ENCODE measurements around the gene LENG1. TPM values are rescaled to one million over a fixed set of nuclear protein-coding genes. Genes with fewer than 3 reads are reported as not detected.
"Not testable (repeated sequence)": the region's sequence is repeated elsewhere in the genome, so short reads cannot be mapped to it uniquely, and the experiment has no call there.

The LENG1 gene
- total RNA-seq, result 1 to 10 TPM; 3.9 to 5.3 TPM

GRCh38 chr19:54159352-54160181 is at the start of gene LENG1:
Gene LENG1, minus strand, starts transcription at chr19:54159721. Its CDS starts 26 bp downstream, at chr19:54159695.
- ChIA-PET CTCF (interaction anchor here (1.0 to 2.5 kb wide), 5 partner anchors 9 to 44 kb away, joined by 3 to 9 read pairs (median 5); partner anchors contain the start of genes CNOT3, MBOAT7, PRPF31 and TFPT), POLR2A (interaction anchor here (0.5 to 2.7 kb wide), 7 partner anchors 15 to 603 kb away, joined by 3 to 14 read pairs (median 4); partner anchors contain the start of genes CNOT3, MBOAT7 and RPS9)

- ChIA-PET CTCF (interaction anchor here (0.5 kb wide), 1 partner anchor 10 kb away, joined by 3 read pairs; no protein-coding TSS in a partner anchor), POLR2A (interaction anchor here (3.7 to 12.1 kb wide), 2 partner anchors 8 to 19 kb away, joined by 20 to 131 read pairs; partner anchors contain the start of genes MBOAT7, RPS9 and TSEN34)
Measured at GRCh38 chr19:54208784-54209057, 49.2 kb upstream of the LENG1 start.

- ChIA-PET CTCF (interaction anchor here (0.5 to 1.3 kb wide), 2 partner anchors 9 to 58 kb away, joined by 3 to 6 read pairs; no protein-coding TSS in a partner anchor), POLR2A (interaction anchor here (3.7 to 12.1 kb wide), 2 partner anchors 8 to 18 kb away, joined by 20 to 131 read pairs; partner anchors contain the start of genes MBOAT7, RPS9 and TSEN34)
Measured at GRCh38 chr19:54207983-54208783, 48.7 kb upstream of the LENG1 start.

- ChIA-PET POLR2A (interaction anchor here (12.1 kb wide), 1 partner anchor 17 kb away, joined by 131 read pairs; the partner anchor contains the start of genes MBOAT7 and TSEN34), CTCF (interaction anchor here (1.3 kb wide), 1 partner anchor 59 kb away, joined by 6 read pairs; no protein-coding TSS in a partner anchor)
Measured at GRCh38 chr19:54207676-54207982, 48.1 kb upstream of the LENG1 start.

GRCh38 chr19:54207193-54207592 is 47.7 kb upstream of the LENG1 start:
- ChIA-PET CTCF (interaction anchor here (1.3 kb wide), 1 partner anchor 59 kb away, joined by 6 read pairs; no protein-coding TSS in a partner anchor), POLR2A (interaction anchor here (0.6 to 12.1 kb wide), 2 partner anchors 17 to 48 kb away, joined by 3 to 131 read pairs; partner anchors contain the start of genes LENG1, MBOAT7 and TSEN34)

- POLR2A ChIA-PET, result interaction anchor here (0.6 to 12.1 kb wide), 2 partner anchors 17 to 47 kb away, joined by 3 to 131 read pairs; partner anchors contain the start of genes LENG1, MBOAT7 and TSEN34
- CTCF ChIA-PET, result no interaction called here
Measured at GRCh38 chr19:54206831-54207177, 47.3 kb upstream of the LENG1 start.

GRCh38 chr19:54206030-54206830 is 46.7 kb upstream of the LENG1 start:
- ChIA-PET CTCF (interaction anchor here (1.3 to 1.7 kb wide), 3 partner anchors 10 to 60 kb away, joined by 3 to 4 read pairs (median 4); no protein-coding TSS in a partner anchor), POLR2A (interaction anchor here (0.6 to 12.1 kb wide), 2 partner anchors 16 to 47 kb away, joined by 3 to 131 read pairs; partner anchors contain the start of genes LENG1, MBOAT7 and TSEN34)

GRCh38 chr19:54204767-54205468 is 45.4 kb upstream of the LENG1 start:
- POLR2A ChIA-PET, result interaction anchor here (0.6 to 12.1 kb wide), 2 partner anchors 11 to 15 kb away, joined by 7 to 131 read pairs; partner anchors contain the start of genes MBOAT7 and TSEN34
- CTCF ChIA-PET, result interaction anchor here (1.3 to 1.7 kb wide), 3 partner anchors 9 to 61 kb away, joined by 3 to 4 read pairs (median 4); no protein-coding TSS in a partner anchor

- ChIA-PET POLR2A (interaction anchor here (0.6 to 12.1 kb wide), 2 partner anchors 13 to 23 kb away, joined by 3 to 131 read pairs; partner anchors contain the start of genes MBOAT7 and TSEN34), CTCF (interaction anchor here (1.6 kb wide), 1 partner anchor 14 kb away, joined by 3 read pairs; the partner anchor contains the start of gene MBOAT7)
Measured at GRCh38 chr19:54203151-54203611, 43.7 kb upstream of the LENG1 start.

- ChIA-PET POLR2A (interaction anchor here (12.1 kb wide), 1 partner anchor 12 kb away, joined by 131 read pairs; the partner anchor contains the start of genes MBOAT7 and TSEN34), CTCF (interaction anchor here (1.6 kb wide), 1 partner anchor 12 kb away, joined by 3 read pairs; the partner anchor contains the start of gene MBOAT7)
Measured at GRCh38 chr19:54201980-54202379, 42.5 kb upstream of the LENG1 start.

GRCh38 chr19:54201172-54201701 is 41.7 kb upstream of the LENG1 start:
- ChIA-PET POLR2A (interaction anchor here (0.7 to 12.1 kb wide), 4 partner anchors 9 to 64 kb away, joined by 3 to 131 read pairs (median 14); partner anchors contain the start of genes CNOT3, LENG1, MBOAT7 and TSEN34), CTCF (interaction anchor here (0.7 to 2.4 kb wide), 6 partner anchors 9 to 1121 kb away, joined by 3 to 8 read pairs (median 3); partner anchors contain the start of gene TSEN34)

- ChIA-PET CTCF (interaction anchor here (0.7 to 2.4 kb wide), 3 partner anchors 8 to 10 kb away, joined by 3 to 8 read pairs (median 5); partner anchors contain the start of genes MBOAT7 and TSEN34), POLR2A (interaction anchor here (2.4 to 12.1 kb wide), 2 partner anchors 9 to 11 kb away, joined by 20 to 131 read pairs; partner anchors contain the start of genes MBOAT7 and TSEN34)
Measured at GRCh38 chr19:54199401-54199800, 39.9 kb upstream of the LENG1 start.

- POLR2A ChIA-PET, result no interaction called here
- CTCF ChIA-PET, result no interaction called here
Measured at GRCh38 chr19:54197121-54197520, 37.6 kb upstream of the LENG1 start.

GRCh38 chr19:54196536-54196935 is 37.0 kb upstream of the LENG1 start:
- ChIA-PET POLR2A (no interaction called here), CTCF (interaction anchor here (1.4 kb wide), 1 partner anchor 9 kb away, joined by 4 read pairs; no protein-coding TSS in a partner anchor)

GRCh38 chr19:54194463-54194862 is 34.9 kb upstream of the LENG1 start:
- POLR2A ChIA-PET, CTCF ChIA-PET: not testable (repeated sequence)

- CTCF ChIA-PET, result no interaction called here
Measured at GRCh38 chr19:54193011-54193410, 33.5 kb upstream of the LENG1 start.

More at GRCh38 chr19:54193011-54193410, 33.5 kb upstream of the LENG1 start:
- POLR2A ChIA-PET, result interaction anchor here (0.6 to 5.8 kb wide), 2 partner anchors 12 to 54 kb away, joined by 3 to 131 read pairs; partner anchors contain the start of gene RPS9

Measured in activated CD8-positive, alpha-beta memory T cell treated with anti-CD3 and anti-CD28 coated beads for 36 hours (primary cell).